HL-60 (cell line): ENCODE measurements around the gene CCDC186.

ENCODE experiments used
- CTCF ChIP-seq: IDR thresholded peaks from one replicate; pipeline ENCODE4 v1.5.1; 2011; ENCODE audit warnings: low read length, control low read depth, inconsistent platforms; ENCODE audit not compliant: insufficient read depth
- POLR2AphosphoS5 ChIP-seq: IDR thresholded peaks from 2 replicates; pipeline ENCODE4 v1.6.1; 2012; ENCODE audit warnings: low read depth
- SPI1 ChIP-seq: IDR thresholded peaks from 2 replicates; pipeline ENCODE4 v1.6.1; 2012; ENCODE audit warnings: low read depth, mild to moderate bottlenecking, borderline replicate concordance

DNA sequence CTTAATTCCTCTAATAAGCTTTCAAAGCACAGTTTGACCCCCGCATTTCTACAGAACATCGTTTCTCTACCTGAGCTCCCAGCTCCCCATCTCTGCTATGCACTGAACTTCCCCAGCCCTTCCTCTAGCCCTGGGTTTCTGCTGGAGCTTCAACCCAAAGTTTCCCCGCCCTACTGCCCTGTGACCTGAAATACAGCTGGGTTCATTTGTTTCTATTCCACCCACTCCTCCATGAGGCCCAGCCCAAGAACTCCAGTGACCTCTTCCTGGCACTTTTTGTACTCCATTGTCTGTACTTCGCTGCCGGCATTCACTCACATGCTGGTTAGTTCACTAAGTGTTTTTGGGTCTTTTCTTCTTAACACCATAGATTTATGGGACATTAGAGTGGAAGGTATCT lies 94.6 kb downstream of the CCDC186 start:
- TF ChIP-seq CTCF (no peak), SPI1 (no peak), POLR2AphosphoS5 (no peak)
